ENCODE results near the gene OPN4.
A peak's percentile ranks its signal among the peaks of the same experiment; 100 is the strongest.

Gene OPN4

DNA sequence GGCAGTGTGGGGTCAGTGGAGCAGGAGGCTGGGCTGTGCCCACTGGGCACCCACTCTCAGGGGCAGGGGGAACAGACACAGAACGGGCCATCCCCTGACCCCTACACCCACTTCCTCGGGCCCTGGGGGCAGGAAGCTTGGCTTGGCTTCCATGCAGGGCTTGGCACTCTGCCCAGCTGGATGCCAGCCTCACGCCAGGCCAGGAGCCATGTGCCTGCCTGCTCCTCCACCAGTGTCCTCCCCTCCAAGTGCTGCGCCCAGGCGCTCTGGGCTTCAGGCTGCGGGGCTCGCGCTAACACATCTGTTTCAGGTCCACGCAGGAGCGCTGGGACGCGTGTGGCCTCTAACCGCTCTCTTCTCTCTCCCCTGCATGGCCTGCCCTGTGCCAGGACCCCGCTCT, 26.7 kb downstream of the OPN4 start:
- H3K4me3 ChIP-seq (ENCODE audit: low read length): no peak overlapping the region
- DNase-seq (ENCODE audit: low read depth): no peak
- TF ChIP-seq, protein P1, sequence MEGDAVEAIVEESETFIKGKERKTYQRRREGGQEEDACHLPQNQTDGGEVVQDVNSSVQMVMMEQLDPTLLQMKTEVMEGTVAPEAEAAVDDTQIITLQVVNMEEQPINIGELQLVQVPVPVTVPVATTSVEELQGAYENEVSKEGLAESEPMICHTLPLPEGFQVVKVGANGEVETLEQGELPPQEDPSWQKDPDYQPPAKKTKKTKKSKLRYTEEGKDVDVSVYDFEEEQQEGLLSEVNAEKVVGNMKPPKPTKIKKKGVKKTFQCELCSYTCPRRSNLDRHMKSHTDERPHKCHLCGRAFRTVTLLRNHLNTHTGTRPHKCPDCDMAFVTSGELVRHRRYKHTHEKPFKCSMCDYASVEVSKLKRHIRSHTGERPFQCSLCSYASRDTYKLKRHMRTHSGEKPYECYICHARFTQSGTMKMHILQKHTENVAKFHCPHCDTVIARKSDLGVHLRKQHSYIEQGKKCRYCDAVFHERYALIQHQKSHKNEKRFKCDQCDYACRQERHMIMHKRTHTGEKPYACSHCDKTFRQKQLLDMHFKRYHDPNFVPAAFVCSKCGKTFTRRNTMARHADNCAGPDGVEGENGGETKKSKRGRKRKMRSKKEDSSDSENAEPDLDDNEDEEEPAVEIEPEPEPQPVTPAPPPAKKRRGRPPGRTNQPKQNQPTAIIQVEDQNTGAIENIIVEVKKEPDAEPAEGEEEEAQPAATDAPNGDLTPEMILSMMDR (conservative IDR thresholded peaks at IDR 0.05; ENCODE audit: low read depth, low read length): no peak

DNA sequence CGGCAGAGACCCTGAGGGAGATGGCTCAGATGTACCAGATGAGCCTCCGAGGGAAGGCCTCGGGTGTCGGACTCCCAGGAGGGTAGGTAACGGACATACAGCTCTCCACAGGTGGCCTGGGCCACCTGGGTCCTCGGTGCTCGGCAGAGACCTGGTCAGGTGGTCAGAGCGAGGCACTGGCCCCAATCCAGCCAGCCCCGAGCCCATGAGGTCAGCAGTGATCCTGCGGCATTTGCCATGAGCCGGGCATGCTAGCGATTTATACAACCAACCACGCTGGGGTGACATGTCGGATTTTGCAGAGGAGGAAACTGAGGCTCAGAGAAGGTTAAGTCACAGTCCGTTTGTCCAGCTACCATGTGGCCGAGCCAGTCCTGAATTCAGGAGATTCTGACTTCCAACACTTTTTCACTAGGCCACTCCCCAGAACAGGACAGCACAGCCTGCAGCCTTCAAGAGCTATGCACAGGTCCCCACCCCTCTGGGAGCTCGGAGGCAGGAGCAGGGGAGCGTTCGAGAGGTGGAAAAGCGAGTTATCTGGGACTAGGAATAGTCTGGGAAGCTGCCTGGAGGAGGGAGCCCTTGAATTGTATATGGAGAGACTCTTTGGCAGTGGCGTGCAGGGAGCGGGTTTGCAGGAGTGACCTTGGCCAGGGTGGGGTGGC, 27.5 kb downstream of the OPN4 start:
- TF ChIP-seq, protein P1 (conservative IDR thresholded peaks at IDR 0.05; ENCODE audit: low read depth, low read length): no peak
- no peak for DNase-seq (ENCODE audit: low read depth)
- H3K4me3 ChIP-seq (ENCODE audit: low read length): no peak overlapping the region

DNA sequence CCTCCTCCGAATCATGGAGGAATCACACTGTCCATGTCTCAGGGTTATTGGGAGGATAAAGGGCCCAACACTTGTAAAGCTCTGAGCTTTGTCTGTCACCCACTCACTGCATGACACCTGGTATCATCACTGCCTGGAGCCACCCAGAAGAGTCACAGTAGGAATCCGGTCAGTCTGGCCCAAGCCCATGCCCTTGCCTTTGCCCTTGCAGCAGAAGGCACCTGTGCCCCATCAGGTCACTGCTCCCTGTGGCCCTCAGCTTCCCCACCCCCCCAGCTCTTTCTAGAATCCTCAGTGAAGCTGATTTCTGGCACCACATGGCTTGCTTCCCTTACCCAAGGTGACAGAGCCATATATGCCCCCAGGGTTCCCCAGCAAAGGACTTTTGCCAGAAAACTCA, 28.3 kb downstream of the OPN4 start:
- no peak overlapping the region for H3K4me3 ChIP-seq (ENCODE audit: low read length)
- DNase-seq (ENCODE audit: low read depth): no peak
- TF ChIP-seq, protein P1 (conservative IDR thresholded peaks at IDR 0.05; ENCODE audit: low read depth, low read length): no peak

DNA sequence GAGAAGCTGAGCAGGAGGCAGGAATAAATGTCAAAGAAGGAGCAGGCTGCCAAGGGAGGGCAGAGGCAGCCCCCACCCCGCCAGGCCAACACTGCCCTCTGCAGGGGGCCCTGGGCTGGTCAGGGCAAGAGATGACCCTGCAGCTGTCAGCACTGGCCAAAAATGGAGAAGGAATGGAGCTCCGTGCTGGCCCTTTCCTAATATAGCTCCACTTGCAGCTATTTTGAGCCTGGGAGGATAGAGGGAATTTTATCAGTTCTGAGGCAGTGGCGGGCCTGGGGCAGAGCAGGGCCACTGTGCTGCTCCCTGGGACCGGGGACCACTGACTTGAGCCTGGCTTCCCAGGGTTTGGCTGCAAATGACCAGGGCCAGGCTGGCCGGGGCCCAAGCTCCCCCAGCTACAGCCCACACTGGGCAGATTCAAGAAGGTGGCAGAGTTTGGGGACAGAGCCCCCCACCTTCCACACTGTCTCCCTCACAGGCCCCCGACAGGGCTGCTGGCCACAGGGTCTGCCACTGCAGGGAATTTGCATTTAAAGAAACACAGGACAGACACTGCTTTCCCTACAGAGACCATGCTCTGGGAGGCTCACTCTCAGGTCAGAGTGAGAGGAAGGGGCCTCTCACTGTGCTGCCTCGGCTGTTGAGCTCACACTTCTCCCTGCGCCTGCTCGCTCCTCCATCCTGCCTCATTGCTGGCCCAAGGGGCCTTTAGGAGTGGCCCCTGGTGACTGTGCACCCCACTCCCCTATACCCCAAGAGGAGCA, 30.2 kb downstream of the OPN4 start:
- no peak for DNase-seq (ENCODE audit: low read depth)
- H3K4me3 ChIP-seq (ENCODE audit: low read length): no peak overlapping the region
- TF ChIP-seq, protein P1 (conservative IDR thresholded peaks at IDR 0.05; ENCODE audit: low read depth, low read length): peak; percentile 57

DNA sequence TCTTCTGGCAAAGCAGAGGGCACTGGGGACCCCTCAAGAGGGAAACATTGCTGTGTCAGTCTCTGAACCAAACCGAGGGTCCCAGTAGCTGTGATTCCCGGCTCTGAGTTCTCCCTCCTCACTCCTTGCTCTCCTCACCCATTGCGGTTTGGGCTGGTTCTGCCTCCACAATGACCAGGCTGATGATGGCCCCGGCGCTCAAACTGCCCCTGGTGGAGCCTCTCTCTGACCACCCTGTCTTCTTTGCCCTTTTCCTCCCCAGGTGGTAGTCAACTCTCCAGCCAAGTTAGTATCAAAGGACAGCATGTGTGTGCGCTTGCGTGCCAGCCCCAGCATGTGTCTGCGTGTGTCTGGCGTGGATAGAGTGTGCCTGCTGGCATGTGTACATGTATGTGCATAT, 31.1 kb downstream of the OPN4 start:
- no peak overlapping the region for H3K4me3 ChIP-seq (ENCODE audit: low read length)
- TF ChIP-seq, protein P1 (conservative IDR thresholded peaks at IDR 0.05; ENCODE audit: low read depth, low read length): no peak
- DNase-seq (ENCODE audit: low read depth): no peak

DNA sequence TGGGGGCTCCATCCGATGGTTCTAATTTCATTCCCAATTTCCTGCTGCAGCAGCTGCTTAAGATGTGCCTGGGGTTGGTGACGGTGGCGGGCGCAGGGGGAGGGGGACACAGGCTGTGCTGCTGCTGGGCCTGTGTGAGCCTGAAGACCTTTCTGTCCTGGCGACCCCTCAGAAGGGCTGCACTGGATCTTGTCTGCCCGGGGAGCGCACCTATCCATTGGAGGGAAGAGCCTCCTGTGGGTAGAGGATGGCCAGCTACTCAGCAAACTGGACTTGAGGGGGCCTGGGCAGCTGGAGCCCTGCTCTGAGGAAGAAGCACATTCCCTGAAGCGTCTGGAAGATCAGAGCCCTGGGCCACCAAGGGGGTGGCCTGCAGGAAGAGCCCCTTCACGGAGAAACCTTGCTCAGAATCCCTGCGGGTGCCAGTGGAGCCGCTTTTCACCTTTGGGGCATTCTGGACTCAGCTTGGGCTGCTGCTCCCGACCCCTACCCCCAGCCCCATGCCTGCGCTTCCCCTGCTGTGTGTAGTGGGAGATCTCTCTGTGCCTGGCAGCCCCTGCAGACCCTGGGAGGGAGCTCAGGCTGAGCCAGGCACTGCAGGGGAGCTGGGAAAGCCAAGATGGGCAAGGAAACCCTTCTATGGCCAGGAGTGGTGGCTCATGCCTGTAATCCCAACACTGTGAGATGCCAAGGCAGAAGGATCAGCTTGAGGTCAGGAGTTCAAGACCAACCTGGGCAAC, 31.7 kb downstream of the OPN4 start:
- H3K4me3 ChIP-seq (ENCODE audit: low read length): no peak overlapping the region
- TF ChIP-seq, protein P1 (conservative IDR thresholded peaks at IDR 0.05; ENCODE audit: low read depth, low read length): no peak
- no peak for DNase-seq (ENCODE audit: low read depth)

Data from retinal pigment epithelial cell (primary cell).